ENCODE measurements around the gene SPAG6.

The SPAG6 gene

GRCh38 chr10:22463255-22463654 is 118.0 kb downstream of the SPAG6 start:
- H3K4me3 ChIP-seq (replicated peaks; ENCODE audit: insufficient read depth, low read length): no peak overlapping the region
- no peak overlapping the region for H3K27ac ChIP-seq (replicated peaks)
- TF ChIP-seq CTCF (IDR thresholded peaks at IDR 0.05; ENCODE audit: insufficient read depth, low read length) (no peak), POLR2AphosphoS5 (IDR thresholded peaks at IDR 0.05; ENCODE audit: low read depth) (no peak), REST (IDR thresholded peaks at IDR 0.05; ENCODE audit: insufficient replicate concordance, low read depth) (no peak), SPI1 (IDR thresholded peaks at IDR 0.05; ENCODE audit: borderline replicate concordance, low read depth) (no peak), GABPA (IDR thresholded peaks at IDR 0.05; ENCODE audit: low read depth) (no peak)
- DNase-seq (ENCODE audit: low read depth in 1 of 2, low spot score in 1 of 2): no peak
- H3K27me3 ChIP-seq (ENCODE audit: insufficient read depth, poor library complexity, severe bottlenecking): no peaks in the 10 kb centered on the region

- H3K27me3 ChIP-seq (ENCODE audit: insufficient read depth, poor library complexity, severe bottlenecking): no peaks in the 10 kb centered on the region
- no peak for DNase-seq (ENCODE audit: low read depth in 1 of 2, low spot score in 1 of 2)
- no peak overlapping the region for H3K27ac ChIP-seq (replicated peaks)
- TF ChIP-seq CTCF (IDR thresholded peaks at IDR 0.05; ENCODE audit: insufficient read depth, low read length) (no peak), POLR2AphosphoS5 (IDR thresholded peaks at IDR 0.05; ENCODE audit: low read depth) (no peak), GABPA (IDR thresholded peaks at IDR 0.05; ENCODE audit: low read depth) (no peak), REST (IDR thresholded peaks at IDR 0.05; ENCODE audit: insufficient replicate concordance, low read depth) (no peak), SPI1 (IDR thresholded peaks at IDR 0.05; ENCODE audit: borderline replicate concordance, low read depth) (no peak)
- H3K4me3 ChIP-seq (replicated peaks; ENCODE audit: insufficient read depth, low read length): no peak overlapping the region
These were observed 119.8 kb downstream of the SPAG6 start for GRCh38 chr10:22464966-22465629.

- no peak overlapping the region for H3K4me3 ChIP-seq (replicated peaks; ENCODE audit: insufficient read depth, low read length)
- DNase-seq (ENCODE audit: low read depth in 1 of 2, low spot score in 1 of 2): no peak
- no peak for TF ChIP-seq POLR2AphosphoS5 (IDR thresholded peaks at IDR 0.05; ENCODE audit: low read depth)
- TF ChIP-seq REST (IDR thresholded peaks at IDR 0.05; ENCODE audit: insufficient replicate concordance, low read depth): no peak
- TF ChIP-seq SPI1 (IDR thresholded peaks at IDR 0.05; ENCODE audit: borderline replicate concordance, low read depth): no peak
- no peak for TF ChIP-seq GABPA (IDR thresholded peaks at IDR 0.05; ENCODE audit: low read depth)
- TF ChIP-seq CTCF (IDR thresholded peaks at IDR 0.05; ENCODE audit: insufficient read depth, low read length): no peak
- no peak overlapping the region for H3K27ac ChIP-seq (replicated peaks)
- H3K27me3 ChIP-seq (ENCODE audit: insufficient read depth, poor library complexity, severe bottlenecking): no peaks in the 10 kb centered on the region
These were observed 121.6 kb downstream of the SPAG6 start for GRCh38 chr10:22466763-22467334.

All from HL-60 (cell line).